Prostate gland (tissue), 2 donors: ENCODE data around the gene DNPEP. TPM values are rescaled to one million over a fixed set of nuclear protein-coding genes. Genes with fewer than 3 reads are reported as not detected.
A peak's percentile ranks its signal among the peaks of the same experiment; 100 is the strongest.

Experiments
- DNase-seq: peaks from one replicate; pipeline ENCODE4 v3.0.0-alpha.2; 2019; ENCODE audit warnings: low spot score
- H3K27ac ChIP-seq, 2 donors: fragments of 200-600 bp; sonication (generic); 2 replicates each; pipeline ENCODE4 v1.5.1; 2017 to 2019
- H3K27me3 ChIP-seq: fragments of 200-600 bp; sonication (generic); replicated peaks from 2 replicates; pipeline ENCODE4 v1.5.1; 2019; ENCODE audit not compliant: insufficient read depth
- H3K36me3 ChIP-seq, 2 donors: fragments of 200-600 bp; sonication (generic); 1 replicate in 1 of 2; 2 replicates in 1 of 2; pipeline versions ENCODE4 v1.5.1 to v1.8.1; 2017 to 2019
- H3K4me1 ChIP-seq: fragments of 200-600 bp; sonication (generic); replicated peaks from 2 replicates; pipeline ENCODE4 v1.5.1; 2019
- H3K4me3 ChIP-seq, 2 donors: fragments of 200-600 bp; sonication (generic); 2 replicates each; pipeline ENCODE4 v1.5.1; 2017 to 2019
- H3K9me3 ChIP-seq: fragments of 200-600 bp; sonication (generic); 2 replicates; pipeline ENCODE4 v1.5.1; 2017
- CTCF ChIP-seq, 4 experiments: fragments of 200-600 bp in 2 of 4; fragments of 450-650 bp in 2 of 4; sonication (generic) in 2 of 4; IDR thresholded peaks; 1 replicate in 3 of 4; 2 replicates in 1 of 4; pipeline ENCODE4 v1.5.1; 2016 to 2019; ENCODE audit warnings: antibody characterized with exemption in 4 of 4, mild to moderate bottlenecking in 2 of 4, moderate library complexity in 2 of 4
- POLR2A ChIP-seq: fragments of 450-650 bp; IDR thresholded peaks from one replicate; pipeline ENCODE4 v1.6.1; 2016; ENCODE audit warnings: antibody characterized with exemption, mild to moderate bottlenecking
- POLR2AphosphoS5 ChIP-seq: sonication (generic); formaldehyde crosslinking; IDR thresholded peaks from one replicate; pipeline ENCODE4 v1.6.1; 2017; ENCODE audit warnings: antibody characterized with exemption
- WGBS: methylation state at CpG from one replicate; pipeline ENCODE4 v1.1.5; 2018; 5-methylcytosine and 5-hydroxymethylcytosine counted together
- intact Hi-C: fragments of 100-400 bp; cut with DNase I; formaldehyde crosslinking; loops from one replicate; pipeline ENCODE4 v1.14.2; 2022
- total RNA-seq, 2 donors: library from RNA; depleted of rRNA; stranded (reverse); fragments of >200 nt; gene quantifications; one replicate each; pipeline ENCODE4 v1.1.0, GENCODE V29; 2016

Gene DNPEP
- total RNA-seq, 2 donors from 2014 or later: 54.1 to 82.4 TPM

- H3K36me3 ChIP-seq: no peaks in the 10 kb centered on the region
- 44% methylated on average over 4 of the region's 4 CpGs for WGBS
- H3K27me3 ChIP-seq: peaks cover 2% of the 10 kb centered on the region
- peak overlapping the region; percentile 62 to 67 for H3K27ac ChIP-seq
- intact Hi-C loops: no loop called here
- H3K9me3 ChIP-seq: no peaks in the 10 kb centered on the region
- DNase-seq: no peak
- H3K4me3 ChIP-seq: no peak overlapping the region
- no peak for TF ChIP-seq POLR2A
- TF ChIP-seq CTCF (IDR thresholded peaks at IDR 0.05): no peak
- TF ChIP-seq POLR2AphosphoS5: no peak
- no peaks in the 10 kb centered on the region for H3K4me1 ChIP-seq
Measured at GRCh38 chr2:219416938-219417337, 29.2 kb upstream of the DNPEP start.

GRCh38 chr2:219416235-219416602, 28.5 kb upstream of the DNPEP start:
- H3K4me1 ChIP-seq: no peaks in the 10 kb centered on the region
- no peaks in the 10 kb centered on the region for H3K9me3 ChIP-seq
- whole genome bisulfite sequencing: 25% methylated on average over 3 of the region's 3 CpGs
- TF ChIP-seq CTCF (IDR thresholded peaks at IDR 0.05) (no peak), POLR2AphosphoS5 (no peak), POLR2A (no peak)
- no peak overlapping the region for H3K4me3 ChIP-seq
- H3K27me3 ChIP-seq: peaks cover 2% of the 10 kb centered on the region
- intact Hi-C loops: no loop called here
- H3K36me3 ChIP-seq: no peaks in the 10 kb centered on the region
- peak overlapping the region; percentile 62 to 67 for H3K27ac ChIP-seq
- DNase-seq: no peak

- DNase-seq: no peak
- no peaks in the 10 kb centered on the region for H3K9me3 ChIP-seq
- intact Hi-C loops: no loop called here
- no peaks in the 10 kb centered on the region for H3K4me1 ChIP-seq
- H3K4me3 ChIP-seq: no peak overlapping the region
- H3K27me3 ChIP-seq: peaks cover 2% of the 10 kb centered on the region
- H3K36me3 ChIP-seq: no peaks in the 10 kb centered on the region
- WGBS: 49% methylated on average over 5 of the region's 5 CpGs
- TF ChIP-seq POLR2AphosphoS5: peak; percentile 25
- no peak for TF ChIP-seq POLR2A
- peak overlapping the region; percentile 62 to 67 for H3K27ac ChIP-seq
Measured at GRCh38 chr2:219415580-219416234, 28.0 kb upstream of the DNPEP start.

GRCh38 chr2:219414857-219415256, 27.1 kb upstream of the DNPEP start:
- Histone ChIP-seq H3K4me1 (no peaks in the 10 kb centered on the region), H3K4me3 (no peak overlapping the region), H3K27me3 (peaks cover 2% of the 10 kb centered on the region), H3K36me3 (no peaks in the 10 kb centered on the region), H3K9me3 (no peaks in the 10 kb centered on the region), H3K27ac (peak overlapping the region in 1 of 2 donors; percentile 10)
- intact Hi-C loops: no loop called here
- TF ChIP-seq POLR2A (no peak), POLR2AphosphoS5 (no peak), CTCF (IDR thresholded peaks at IDR 0.05) (no peak)
- no peak for DNase-seq
- 70% methylated on average over 4 of the region's 4 CpGs for WGBS

- no peak overlapping the region for H3K4me3 ChIP-seq
- peak overlapping the region; percentile 70 to 78 for H3K27ac ChIP-seq
- no peaks in the 10 kb centered on the region for H3K27me3 ChIP-seq
- WGBS: 70% methylated on average over 8 of the region's 8 CpGs
- no peak for DNase-seq
- TF ChIP-seq CTCF (IDR thresholded peaks at IDR 0.05) (no peak), POLR2AphosphoS5 (peak; percentile 27)
- no peaks in the 10 kb centered on the region for H3K36me3 ChIP-seq
- intact Hi-C loops: no loop called here
- no peaks in the 10 kb centered on the region for H3K4me1 ChIP-seq
- H3K9me3 ChIP-seq: no peaks in the 10 kb centered on the region
Measured at GRCh38 chr2:219410390-219410789, 22.7 kb upstream of the DNPEP start.
